IPS DF 6.9 (cell line): Measurements from ENCODE around the gene SOX1.

ENCODE experiments used
- DNase-seq: peaks from one replicate; pipeline ENCODE4 v3.0.0-alpha.2; 2013; ENCODE audit warnings: low read depth, low spot score
- H3K27ac ChIP-seq: one replicate; pipeline ENCODE4 v1.5.1; 2013; ENCODE audit warnings: low read length, control low read depth
- H3K27me3 ChIP-seq: 2 replicates; pipeline ENCODE4 v1.6.1; 2013; ENCODE audit warnings: mild to moderate bottlenecking, low read length; ENCODE audit not compliant: control insufficient read depth, insufficient read depth
- H3K36me3 ChIP-seq: 2 replicates; pipeline ENCODE4 v1.6.1; 2013; ENCODE audit warnings: low read length; ENCODE audit not compliant: control insufficient read depth, insufficient read depth
- H3K4me1 ChIP-seq: 2 replicates; pipeline ENCODE4 v1.6.1; 2013; ENCODE audit warnings: low read length; ENCODE audit not compliant: control insufficient read depth, insufficient read depth
- H3K4me3 ChIP-seq: 2 replicates; pipeline ENCODE4 v1.5.1; 2013; ENCODE audit warnings: mild to moderate bottlenecking, low read length
- H3K9me3 ChIP-seq: 2 replicates; pipeline ENCODE4 v1.6.1; 2013; ENCODE audit warnings: low read length, inconsistent platforms; ENCODE audit not compliant: control insufficient read depth, insufficient read depth
- WGBS: extraction: QIAGEN DNeasy Blood & Tissue Kit; methylation state at CpG from one replicate; pipeline ENCODE4 v1.1.7; 2013; ENCODE audit warnings: mixed read lengths, missing lambda C conversion rate; ENCODE audit not compliant: insufficient read length, insufficient coverage; 5-methylcytosine and 5-hydroxymethylcytosine counted together

Gene SOX1

DNA sequence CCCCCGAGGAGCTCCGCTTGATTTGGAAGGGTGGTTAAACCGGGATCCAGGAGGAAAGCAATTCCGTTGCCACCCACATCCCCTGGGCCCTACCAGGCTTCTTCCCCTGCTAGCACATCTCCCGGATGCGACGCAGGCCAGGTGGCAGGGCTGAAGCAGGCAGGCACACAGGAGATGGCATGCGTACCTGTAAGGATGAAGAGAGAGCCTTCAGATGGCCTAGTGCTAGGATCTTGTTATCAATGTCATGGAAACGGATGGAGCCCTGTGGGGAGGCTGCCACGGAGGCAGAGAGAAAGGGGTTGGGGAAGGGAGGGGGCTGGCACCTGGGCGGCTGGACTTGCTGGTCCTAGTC, 8.5 kb upstream of the SOX1 start:
- whole genome bisulfite sequencing = no CpG with 5 or more reads among the region's 11 CpGs
- Histone ChIP-seq H3K4me3 (no peak overlapping the region), H3K36me3 (no peaks in the 10 kb centered on the region), H3K4me1 (peaks cover 15% of the 10 kb centered on the region), H3K9me3 (no peaks in the 10 kb centered on the region), H3K27me3 (peaks cover 92% of the 10 kb centered on the region), H3K27ac (no peak overlapping the region)
- DNase-seq = no peak

- no CpG with 5 or more reads among the region's 5 CpGs for WGBS
- Histone ChIP-seq H3K36me3 (no peaks in the 10 kb centered on the region), H3K4me3 (no peak overlapping the region), H3K9me3 (no peaks in the 10 kb centered on the region), H3K27ac (no peak overlapping the region), H3K27me3 (peaks cover 92% of the 10 kb centered on the region), H3K4me1 (peaks cover 13% of the 10 kb centered on the region)
- no peak for DNase-seq
Measured at GRCh38 chr13:112058941-112059340, 8.0 kb upstream of the SOX1 start.

DNA sequence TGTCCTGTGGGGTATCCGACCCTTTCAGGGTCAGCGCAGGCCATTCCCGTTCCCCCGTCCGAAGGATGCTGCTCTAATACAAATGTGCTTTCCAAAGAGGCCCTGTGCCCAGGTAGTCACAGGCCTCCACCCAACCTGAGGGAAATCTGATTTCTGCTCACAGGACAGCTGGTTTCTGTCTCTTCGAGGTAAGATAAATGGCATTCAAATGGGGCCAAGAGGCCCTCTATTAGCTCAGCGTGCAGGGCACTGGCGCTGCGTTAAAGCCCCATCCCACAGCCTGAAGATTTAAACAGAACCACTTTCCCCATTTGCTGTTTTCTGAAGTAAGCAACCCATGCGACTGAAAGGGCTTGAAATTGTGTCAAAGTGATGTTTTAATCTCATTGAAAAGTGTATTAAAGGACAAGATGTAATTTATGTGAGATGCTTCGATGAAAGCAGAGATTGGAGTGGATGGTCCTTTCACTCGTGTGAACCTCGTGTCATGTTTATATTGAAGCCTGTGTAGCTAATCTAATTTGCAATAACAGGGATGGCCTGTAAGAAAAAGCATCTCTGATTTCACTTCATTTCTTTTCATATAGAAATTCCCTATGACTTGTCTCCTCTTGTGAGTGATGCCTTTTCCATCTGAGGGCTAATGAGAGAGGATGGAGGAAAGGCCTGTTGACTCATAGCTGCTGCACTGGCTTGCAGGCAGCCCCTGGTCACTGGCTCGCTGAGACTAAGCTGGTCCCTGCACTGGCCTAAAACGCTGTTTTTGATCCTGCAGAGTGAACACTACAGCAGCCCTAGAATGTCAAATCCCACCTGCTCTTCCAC, 7.3 kb upstream of the SOX1 start:
- WGBS = no CpG with 5 or more reads among the region's 15 CpGs
- H3K4me3 ChIP-seq = no peak overlapping the region
- DNase-seq = no peak
- no peak overlapping the region for H3K27ac ChIP-seq
- no peaks in the 10 kb centered on the region for H3K36me3 ChIP-seq
- peaks cover 92% of the 10 kb centered on the region for H3K27me3 ChIP-seq
- H3K4me1 ChIP-seq = peaks cover 12% of the 10 kb centered on the region
- no peaks in the 10 kb centered on the region for H3K9me3 ChIP-seq

DNA sequence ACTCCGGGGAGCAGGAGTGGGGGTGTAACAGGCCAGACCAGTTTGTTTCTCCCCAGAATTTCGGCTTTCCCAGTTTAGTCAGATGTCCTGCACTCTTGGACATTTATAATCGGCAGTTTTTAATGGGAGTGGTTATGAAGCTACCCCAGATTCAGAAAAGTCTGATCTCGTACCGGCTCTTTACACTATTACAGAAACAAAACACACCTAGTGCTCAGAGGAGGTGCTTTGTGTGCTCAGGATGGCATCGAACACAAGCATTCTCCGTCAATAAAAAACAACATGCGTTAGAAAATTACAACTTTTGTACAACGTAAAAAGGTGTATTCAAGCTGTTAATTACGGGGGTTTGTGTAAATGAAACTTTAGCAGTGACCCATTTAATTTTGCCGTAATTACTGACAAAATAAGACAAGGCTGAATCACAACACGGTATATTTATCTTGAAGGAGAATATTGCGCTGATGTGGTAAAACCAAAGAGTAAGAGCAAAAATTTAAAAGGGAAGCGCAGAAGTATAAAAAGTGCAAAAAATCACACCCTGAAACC, 6.6 kb upstream of the SOX1 start:
- Histone ChIP-seq H3K4me3 (no peak overlapping the region), H3K9me3 (no peaks in the 10 kb centered on the region), H3K27ac (no peak overlapping the region), H3K27me3 (peaks cover 90% of the 10 kb centered on the region), H3K36me3 (no peaks in the 10 kb centered on the region), H3K4me1 (peaks cover 12% of the 10 kb centered on the region)
- no peak for DNase-seq
- WGBS = no CpG with 5 or more reads among the region's 14 CpGs

DNA sequence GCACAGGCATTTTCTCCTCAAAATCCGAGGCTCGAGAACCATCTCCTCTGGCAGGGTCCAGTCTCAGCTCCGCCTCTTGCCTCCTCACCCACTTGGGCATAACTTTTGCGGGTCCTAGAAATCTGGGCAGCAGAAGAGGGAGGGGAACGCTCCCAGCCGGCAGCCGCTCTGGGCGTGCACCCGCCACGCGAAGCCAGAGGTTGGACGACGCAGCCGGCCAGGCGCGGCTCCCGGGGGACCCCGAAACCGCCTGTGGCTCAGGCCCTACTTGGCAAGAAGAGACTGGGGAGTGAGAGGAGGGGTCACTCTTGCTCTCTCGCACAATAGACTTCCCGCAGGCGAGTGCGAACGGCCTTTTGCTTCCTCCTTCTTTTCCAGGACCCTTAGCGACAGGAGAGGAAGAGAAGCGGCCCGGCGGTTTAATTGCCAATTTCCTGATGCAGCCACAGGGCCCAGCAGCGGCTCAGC, 6.0 kb upstream of the SOX1 start:
- no CpG with 5 or more reads among the region's 29 CpGs for WGBS
- Histone ChIP-seq H3K27me3 (peaks cover 92% of the 10 kb centered on the region), H3K36me3 (no peaks in the 10 kb centered on the region), H3K4me3 (no peak overlapping the region), H3K9me3 (no peaks in the 10 kb centered on the region), H3K27ac (no peak overlapping the region), H3K4me1 (peaks cover 9% of the 10 kb centered on the region)
- DNase-seq = no peak

DNA sequence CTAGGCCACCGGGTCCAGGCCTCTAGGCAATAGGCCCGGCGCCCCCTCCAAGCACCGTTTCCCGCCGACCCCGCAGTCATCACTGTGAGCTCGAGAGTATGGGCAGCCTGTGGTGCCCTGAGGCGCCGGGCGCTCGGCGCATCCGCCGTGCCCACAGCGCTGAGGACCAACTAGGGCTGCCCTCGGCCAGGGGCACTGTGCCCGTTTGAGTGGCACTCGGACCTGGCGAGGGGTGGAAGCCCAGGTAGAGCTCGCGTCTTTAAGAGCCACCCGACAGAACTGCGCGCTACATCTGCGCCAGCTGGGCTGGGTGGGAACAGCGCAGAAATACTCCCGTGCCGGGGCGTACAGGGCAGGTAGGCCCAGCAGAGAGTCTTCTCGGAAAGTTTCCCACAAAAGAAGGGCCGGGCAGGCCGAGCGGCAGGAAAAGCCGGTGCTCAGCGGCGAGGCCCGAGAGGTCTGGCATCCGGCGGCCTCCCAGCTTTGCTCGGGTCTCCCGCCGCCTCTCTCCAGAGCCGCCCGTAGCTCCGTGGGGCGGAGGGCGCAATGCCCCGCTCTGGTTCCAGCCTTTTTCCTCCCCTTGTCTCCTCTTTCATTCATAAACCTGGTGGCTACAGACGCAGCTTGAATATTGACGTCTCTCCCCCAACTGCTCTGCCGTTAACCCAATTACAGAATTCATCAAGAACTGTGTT, 5.4 kb upstream of the SOX1 start:
- no peaks in the 10 kb centered on the region for H3K36me3 ChIP-seq
- H3K4me3 ChIP-seq = no peak overlapping the region
- peaks cover 92% of the 10 kb centered on the region for H3K27me3 ChIP-seq
- no CpG with 5 or more reads among the region's 52 CpGs for WGBS
- no peak for DNase-seq
- no peaks in the 10 kb centered on the region for H3K9me3 ChIP-seq
- peaks cover 9% of the 10 kb centered on the region for H3K4me1 ChIP-seq
- H3K27ac ChIP-seq = no peak overlapping the region

DNA sequence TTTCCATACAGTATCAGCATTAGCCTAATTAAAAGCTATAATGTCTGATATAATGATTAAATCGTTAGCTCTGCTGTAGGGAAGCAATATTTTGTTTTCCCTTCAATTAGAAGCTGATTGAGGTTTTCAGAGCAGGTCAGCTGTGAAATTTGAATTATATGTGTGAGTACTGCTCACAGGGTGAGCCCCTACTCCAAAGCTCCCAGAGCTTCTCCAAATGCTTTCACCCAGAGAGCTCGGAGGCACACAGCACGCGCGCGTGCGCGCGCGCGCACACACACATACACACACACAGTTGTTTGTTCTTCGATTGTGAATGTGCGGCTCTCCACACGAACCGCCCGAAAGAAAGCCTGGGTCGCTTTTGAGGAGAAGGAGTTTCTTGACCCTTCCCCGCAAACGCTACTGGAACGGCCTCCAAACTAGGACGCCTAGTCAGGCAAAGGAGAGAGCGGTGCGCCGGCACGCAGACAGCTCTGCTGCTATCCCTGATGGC, 4.8 kb upstream of the SOX1 start:
- Histone ChIP-seq H3K9me3 (no peaks in the 10 kb centered on the region), H3K4me1 (peaks cover 7% of the 10 kb centered on the region), H3K27me3 (peaks cover 87% of the 10 kb centered on the region), H3K36me3 (no peaks in the 10 kb centered on the region), H3K4me3 (no peak overlapping the region), H3K27ac (no peak overlapping the region)
- no CpG with 5 or more reads among the region's 25 CpGs for WGBS
- no peak for DNase-seq

DNA sequence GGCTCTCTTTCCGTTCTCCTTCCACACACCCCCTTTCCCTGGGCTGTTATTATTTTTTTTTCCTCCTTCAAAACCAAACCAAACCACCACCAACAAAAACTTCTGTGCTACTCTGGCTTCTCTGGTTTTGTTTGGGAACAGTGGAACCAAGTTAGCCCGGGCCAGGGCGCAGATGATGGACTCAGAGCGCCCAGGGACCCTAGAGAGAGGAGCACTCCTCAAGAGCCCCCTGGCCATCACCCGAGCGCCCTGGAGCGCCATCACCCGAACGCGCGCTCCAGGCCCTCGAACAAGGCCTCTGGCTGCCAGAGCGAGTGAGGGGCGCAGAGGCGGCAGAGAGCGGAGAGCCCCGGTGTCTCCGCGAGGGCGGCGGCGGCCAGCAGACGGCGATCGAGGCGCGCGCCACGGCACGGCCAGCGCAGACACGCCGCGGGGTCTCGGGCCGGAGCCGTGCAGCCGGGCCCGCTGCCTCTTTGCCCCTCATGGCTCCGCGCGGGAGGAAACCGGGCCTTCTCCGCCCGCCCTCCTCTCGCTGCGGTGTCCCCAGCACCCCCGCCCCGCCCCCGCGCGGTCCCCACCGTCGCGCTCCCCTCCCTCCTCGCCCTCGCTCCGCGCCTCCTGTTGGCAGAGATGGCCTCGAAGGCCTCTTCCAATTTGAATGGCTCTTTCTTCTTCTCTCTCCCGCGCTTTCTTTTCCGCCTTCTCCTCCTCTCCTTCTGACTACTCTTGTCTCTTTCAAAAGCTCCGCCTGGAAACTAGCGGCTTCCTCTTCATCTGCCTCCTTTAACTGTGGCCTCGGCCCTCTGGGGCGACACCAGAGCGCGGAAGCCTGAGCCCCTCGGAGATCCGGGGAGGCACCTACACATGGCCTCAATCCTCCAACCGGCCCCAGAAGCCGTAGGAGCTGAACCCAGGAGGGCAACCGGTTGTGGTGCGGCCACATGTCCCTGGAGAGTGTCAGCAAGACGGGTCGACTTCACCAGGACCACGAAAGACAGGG, 4.1 kb upstream of the SOX1 start:
- no peak overlapping the region for H3K27ac ChIP-seq
- WGBS = no CpG with 5 or more reads among the region's 78 CpGs
- H3K36me3 ChIP-seq = no peaks in the 10 kb centered on the region
- no peak overlapping the region for H3K4me3 ChIP-seq
- peaks cover 86% of the 10 kb centered on the region for H3K27me3 ChIP-seq
- no peaks in the 10 kb centered on the region for H3K9me3 ChIP-seq
- H3K4me1 ChIP-seq = peaks cover 5% of the 10 kb centered on the region
- no peak for DNase-seq

- DNase-seq = no peak
- no CpG with 5 or more reads among the region's 2 CpGs for WGBS
- Histone ChIP-seq H3K27ac (no peak overlapping the region), H3K9me3 (no peaks in the 10 kb centered on the region), H3K4me1 (peaks cover 5% of the 10 kb centered on the region), H3K36me3 (no peaks in the 10 kb centered on the region; the same call in 1 of the 2 replicates), H3K4me3 (no peak overlapping the region), H3K27me3 (peaks cover 81% of the 10 kb centered on the region)
Measured at GRCh38 chr13:112063807-112064206, 3.1 kb upstream of the SOX1 start.

- WGBS = no CpG with 5 or more reads among the region's 7 CpGs
- peaks cover 81% of the 10 kb centered on the region for H3K27me3 ChIP-seq
- no peaks in the 10 kb centered on the region; the same call in 1 of the 2 replicates for H3K36me3 ChIP-seq
Measured at GRCh38 chr13:112064222-112064621, 2.7 kb upstream of the SOX1 start.

More at GRCh38 chr13:112064222-112064621, 2.7 kb upstream of the SOX1 start:
- H3K4me1 ChIP-seq = peaks cover 5% of the 10 kb centered on the region
- H3K4me3 ChIP-seq = no peak overlapping the region
- DNase-seq = no peak
- no peak overlapping the region for H3K27ac ChIP-seq
- H3K9me3 ChIP-seq = no peaks in the 10 kb centered on the region
